ENCODE data around the gene PEA15. TPM values are rescaled to one million over a fixed set of nuclear protein-coding genes. Genes with fewer than 3 reads are reported as not detected.

PEA15 gene
- total and polyA plus RNA-seq, 2 donors, result 51.9 to 328 TPM

GRCh38 chr1:160168609-160169369 is 36.4 kb upstream of the PEA15 start:
- no peak for DNase-seq (ENCODE audit: extremely low spot score)
- no peak overlapping the region for H3K27ac ChIP-seq (ENCODE audit: low read depth)
- WGBS, result 75% methylated on average over 13 of the region's 13 CpGs
- no peaks in the 10 kb centered on the region for H3K36me3 ChIP-seq (ENCODE audit: insufficient read depth)
- no peak overlapping the region for H3K4me3 ChIP-seq (ENCODE audit: low read depth, low read length)
- H3K4me1 ChIP-seq (ENCODE audit: insufficient read depth), result no peaks in the 10 kb centered on the region

GRCh38 chr1:160169553-160170399 is 35.4 kb upstream of the PEA15 start:
- no peak for DNase-seq (ENCODE audit: extremely low spot score)
- Histone ChIP-seq H3K4me3 (ENCODE audit: low read depth, low read length) (no peak overlapping the region), H3K36me3 (ENCODE audit: insufficient read depth) (no peaks in the 10 kb centered on the region), H3K27ac (ENCODE audit: low read depth) (no peak overlapping the region), H3K4me1 (ENCODE audit: insufficient read depth) (no peaks in the 10 kb centered on the region)
- WGBS, result 60% methylated on average over 15 of the region's 15 CpGs

- DNase-seq (ENCODE audit: extremely low spot score), result no peak
- H3K36me3 ChIP-seq (ENCODE audit: insufficient read depth), result no peaks in the 10 kb centered on the region
- WGBS, result 89% methylated on average over 4 of the region's 4 CpGs
- no peak overlapping the region for H3K27ac ChIP-seq (ENCODE audit: low read depth)
- H3K4me1 ChIP-seq (ENCODE audit: insufficient read depth), result no peaks in the 10 kb centered on the region
- H3K4me3 ChIP-seq (ENCODE audit: low read depth, low read length), result no peak overlapping the region
Observed at GRCh38 chr1:160171354-160171753, 33.8 kb upstream of the PEA15 start.

GRCh38 chr1:160171980-160172379 is 33.2 kb upstream of the PEA15 start:
- Histone ChIP-seq H3K36me3 (ENCODE audit: insufficient read depth) (no peaks in the 10 kb centered on the region), H3K4me1 (ENCODE audit: insufficient read depth) (no peaks in the 10 kb centered on the region), H3K4me3 (ENCODE audit: low read depth, low read length) (no peak overlapping the region), H3K27ac (ENCODE audit: low read depth) (no peak overlapping the region)
- DNase-seq (ENCODE audit: extremely low spot score), result no peak
- 48% methylated on average over 9 of the region's 9 CpGs for WGBS

- peak; percentile 26 for DNase-seq (ENCODE audit: extremely low spot score)
- 85% methylated on average over 2 of the region's 2 CpGs for WGBS
- H3K36me3 ChIP-seq (ENCODE audit: insufficient read depth), result no peaks in the 10 kb centered on the region
- H3K4me3 ChIP-seq (ENCODE audit: low read depth, low read length), result no peak overlapping the region
- H3K4me1 ChIP-seq (ENCODE audit: insufficient read depth), result no peaks in the 10 kb centered on the region
- no peak overlapping the region for H3K27ac ChIP-seq (ENCODE audit: low read depth)
Observed at GRCh38 chr1:160177231-160177630, 28.0 kb upstream of the PEA15 start.

- no peak overlapping the region for H3K4me3 ChIP-seq (ENCODE audit: low read depth, low read length)
- H3K36me3 ChIP-seq (ENCODE audit: insufficient read depth), result no peaks in the 10 kb centered on the region
- WGBS, result 73% methylated on average over 1 of the region's 1 CpG
- H3K4me1 ChIP-seq (ENCODE audit: insufficient read depth), result no peaks in the 10 kb centered on the region
- DNase-seq (ENCODE audit: extremely low spot score), result no peak
- no peak overlapping the region for H3K27ac ChIP-seq (ENCODE audit: low read depth)
Observed at GRCh38 chr1:160177667-160178066, 27.5 kb upstream of the PEA15 start.

- Histone ChIP-seq H3K36me3 (ENCODE audit: insufficient read depth) (no peaks in the 10 kb centered on the region), H3K27ac (ENCODE audit: low read depth) (no peak overlapping the region), H3K4me3 (ENCODE audit: low read depth, low read length) (no peak overlapping the region), H3K4me1 (ENCODE audit: insufficient read depth) (peaks cover 1% of the 10 kb centered on the region)
- WGBS, result 91% methylated on average over 2 of the region's 2 CpGs
- DNase-seq (ENCODE audit: extremely low spot score), result no peak
Observed at GRCh38 chr1:160178731-160179130, 26.5 kb upstream of the PEA15 start.

- 81% methylated on average over 4 of the region's 4 CpGs for WGBS
- no peak overlapping the region for H3K4me3 ChIP-seq (ENCODE audit: low read depth, low read length)
- DNase-seq (ENCODE audit: extremely low spot score), result no peak
- no peak overlapping the region for H3K27ac ChIP-seq (ENCODE audit: low read depth)
- H3K36me3 ChIP-seq (ENCODE audit: insufficient read depth), result no peaks in the 10 kb centered on the region
- peaks cover 1% of the 10 kb centered on the region for H3K4me1 ChIP-seq (ENCODE audit: insufficient read depth)
Observed at GRCh38 chr1:160179336-160179735, 25.8 kb upstream of the PEA15 start.

GRCh38 chr1:160186246-160186645 is 18.9 kb upstream of the PEA15 start:
- WGBS, result 89% methylated on average over 7 of the region's 7 CpGs
- no peak for DNase-seq (ENCODE audit: extremely low spot score)
- H3K4me1 ChIP-seq (ENCODE audit: insufficient read depth), result peaks cover 1% of the 10 kb centered on the region
- no peak overlapping the region for H3K4me3 ChIP-seq (ENCODE audit: low read depth, low read length)
- H3K27ac ChIP-seq (ENCODE audit: low read depth), result no peak overlapping the region
- no peaks in the 10 kb centered on the region for H3K36me3 ChIP-seq (ENCODE audit: insufficient read depth)

- 44% methylated on average over 2 of the region's 2 CpGs for WGBS
- no peak overlapping the region for H3K4me3 ChIP-seq (ENCODE audit: low read depth, low read length)
- H3K4me1 ChIP-seq (ENCODE audit: insufficient read depth), result peaks cover 1% of the 10 kb centered on the region
- H3K27ac ChIP-seq (ENCODE audit: low read depth), result no peak overlapping the region
- no peak for DNase-seq (ENCODE audit: extremely low spot score)
- H3K36me3 ChIP-seq (ENCODE audit: insufficient read depth), result no peaks in the 10 kb centered on the region
Observed at GRCh38 chr1:160186729-160187128, 18.5 kb upstream of the PEA15 start.

- DNase-seq (ENCODE audit: extremely low spot score), result no peak
- no peak overlapping the region for H3K27ac ChIP-seq (ENCODE audit: low read depth)
- no peaks in the 10 kb centered on the region for H3K36me3 ChIP-seq (ENCODE audit: insufficient read depth)
- 82% methylated on average over 7 of the region's 7 CpGs for WGBS
- H3K4me3 ChIP-seq (ENCODE audit: low read depth, low read length), result no peak overlapping the region
- peaks cover 1% of the 10 kb centered on the region for H3K4me1 ChIP-seq (ENCODE audit: insufficient read depth)
Observed at GRCh38 chr1:160187407-160187806, 17.8 kb upstream of the PEA15 start.

GRCh38 chr1:160188341-160188740 is 16.8 kb upstream of the PEA15 start:
- DNase-seq (ENCODE audit: extremely low spot score), result no peak
- no peak overlapping the region for H3K4me3 ChIP-seq (ENCODE audit: low read depth, low read length)
- H3K4me1 ChIP-seq (ENCODE audit: insufficient read depth), result peaks cover 1% of the 10 kb centered on the region
- no peaks in the 10 kb centered on the region for H3K36me3 ChIP-seq (ENCODE audit: insufficient read depth)
- H3K27ac ChIP-seq (ENCODE audit: low read depth), result no peak overlapping the region
- 83% methylated on average over 7 of the region's 7 CpGs for WGBS

GRCh38 chr1:160189649-160190625 is 15.2 kb upstream of the PEA15 start, which contains the start of gene CASQ1:
Gene CASQ1 (plus strand): TSS chr1:160190575. CDS start chr1:160190752, 177 bp downstream.
- no peak within 1 kb of the TSS for H3K27ac ChIP-seq (ENCODE audit: low read depth)
- no peaks in the 10 kb centered on the region for H3K4me1 ChIP-seq (ENCODE audit: insufficient read depth)
- no peaks in the 10 kb centered on the region for H3K36me3 ChIP-seq (ENCODE audit: insufficient read depth)
- DNase-seq (ENCODE audit: extremely low spot score), result no peak
- WGBS, result 48% methylated on average over 15 of the region's 15 CpGs
- H3K4me3 ChIP-seq (ENCODE audit: low read depth, low read length), result no peak within 1 kb of the TSS
